Effector memory CD8-positive, alpha-beta T cell (primary cell): ENCODE results near the gene PLAAT4.
A peak's percentile ranks its signal among the peaks of the same experiment; 100 is the strongest.

Experiments
- ATAC-seq: fragments of 150-1000 bp; cut with Tn5 transposase; replicated peaks from 2 replicates; pipeline ENCODE4 v1.10.0; 2021; ENCODE audit warnings: mild to moderate bottlenecking, moderate library complexity
- DNase-seq, 3 experiments: peaks; one replicate each; pipeline ENCODE4 v3.0.0; 2021
- H3K27ac Mint-ChIP-seq, 2 donors: one replicate each; pipeline ENCODE4 v1.8.0; 2022; ENCODE audit warnings: mild to moderate bottlenecking in 2 of 2, mixed read lengths in 2 of 2, moderate library complexity in 2 of 2
- H3K27me3 Mint-ChIP-seq, 2 donors: one replicate each; pipeline ENCODE4 v1.8.0; 2022; ENCODE audit warnings: mixed read lengths in 2 of 2
- H3K36me3 Mint-ChIP-seq: one replicate; pipeline ENCODE4 v1.8.0; 2022; ENCODE audit warnings: mild to moderate bottlenecking, moderate library complexity, mixed read lengths; ENCODE audit not compliant: insufficient read depth
- H3K4me1 Mint-ChIP-seq, 2 donors: one replicate each; pipeline ENCODE4 v1.8.0; 2022; ENCODE audit warnings: low read depth in 2 of 2, mixed read lengths in 2 of 2
- H3K4me3 Mint-ChIP-seq, 2 donors: one replicate each; pipeline ENCODE4 v1.8.0; 2022; ENCODE audit warnings: mild to moderate bottlenecking in 2 of 2, mixed read lengths in 2 of 2, moderate library complexity in 2 of 2
- H3K9me3 Mint-ChIP-seq, 2 donors: one replicate each; pipeline ENCODE4 v1.8.0; 2022; ENCODE audit warnings: mixed read lengths in 2 of 2
- total RNA-seq, 9 experiments: gene quantifications; one replicate each; lab custom pipeline; 2026; lab: John Stamatoyannopoulos, UW

Gene PLAAT4, protein sequence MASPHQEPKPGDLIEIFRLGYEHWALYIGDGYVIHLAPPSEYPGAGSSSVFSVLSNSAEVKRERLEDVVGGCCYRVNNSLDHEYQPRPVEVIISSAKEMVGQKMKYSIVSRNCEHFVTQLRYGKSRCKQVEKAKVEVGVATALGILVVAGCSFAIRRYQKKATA
- total RNA-seq = 11.1 to 103 (median 65.7) reads per million in 9 experiments

- Mint-ChIP-seq H3K4me1 (peaks cover 78% of the 10 kb centered on the region in 2 donors), H3K27ac (peak within 1 kb of the TSS; percentile 98 to 99), H3K27me3 (no peaks in the 10 kb centered on the region), H3K9me3 (no peaks in the 10 kb centered on the region), H3K4me3 (peak within 1 kb of the TSS; percentile 94 to 95), H3K36me3 (peaks cover 63% of the 10 kb centered on the region)
- ATAC-seq (peak; percentile 44), DNase-seq (peak in 2 of 3 experiments; percentile 30 to 56)
These were observed at the start of gene PLAAT4 for GRCh38 chr11:63536669-63537292. PLAAT4 (plus strand) TSS chr11:63536808; CDS start chr11:63536869, 61 bp downstream.

GRCh38 chr11:63488789-63489188 is 47.8 kb upstream of the PLAAT4 start:
- H3K9me3 Mint-ChIP-seq = peaks cover 2 to 13% of the 10 kb centered on the region in 2 donors
- H3K4me1 Mint-ChIP-seq = peaks cover 3 to 7% of the 10 kb centered on the region in 2 donors
- DNase-seq (no peak), ATAC-seq (no peak)
- no peak overlapping the region for H3K4me3 Mint-ChIP-seq
- peak overlapping the region in 1 of 2 donors; percentile 25 for H3K27ac Mint-ChIP-seq
- no peaks in the 10 kb centered on the region for H3K36me3 Mint-ChIP-seq
- no peaks in the 10 kb centered on the region for H3K27me3 Mint-ChIP-seq

DNA sequence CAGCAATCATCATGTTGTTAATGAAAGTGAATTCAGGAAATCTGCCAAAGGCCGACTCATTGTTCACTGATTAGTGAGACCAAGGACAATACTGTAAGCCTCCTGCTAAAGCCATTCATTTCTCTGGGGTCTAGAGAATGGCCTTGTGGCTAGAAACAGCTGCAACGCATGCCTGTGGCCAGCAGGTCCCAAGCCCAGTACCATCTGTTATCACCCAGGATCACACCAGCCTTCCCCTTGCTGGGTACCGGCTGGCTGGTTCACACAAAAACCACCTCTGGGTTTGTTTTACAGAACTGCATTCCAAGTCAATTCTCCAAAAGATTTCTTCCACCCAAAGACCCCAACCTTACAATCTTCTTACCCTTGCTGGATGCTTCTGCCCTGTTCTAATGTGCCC is 46.7 kb upstream of the PLAAT4 start:
- Mint-ChIP-seq H3K9me3 (peaks cover 2 to 9% of the 10 kb centered on the region in 2 donors), H3K4me1 (peaks cover 3 to 7% of the 10 kb centered on the region in 2 donors), H3K4me3 (peak overlapping the region in 1 of 2 donors; percentile 62), H3K36me3 (no peaks in the 10 kb centered on the region), H3K27ac (no peak overlapping the region), H3K27me3 (no peaks in the 10 kb centered on the region)
- ATAC-seq (no peak), DNase-seq (no peak)

DNA sequence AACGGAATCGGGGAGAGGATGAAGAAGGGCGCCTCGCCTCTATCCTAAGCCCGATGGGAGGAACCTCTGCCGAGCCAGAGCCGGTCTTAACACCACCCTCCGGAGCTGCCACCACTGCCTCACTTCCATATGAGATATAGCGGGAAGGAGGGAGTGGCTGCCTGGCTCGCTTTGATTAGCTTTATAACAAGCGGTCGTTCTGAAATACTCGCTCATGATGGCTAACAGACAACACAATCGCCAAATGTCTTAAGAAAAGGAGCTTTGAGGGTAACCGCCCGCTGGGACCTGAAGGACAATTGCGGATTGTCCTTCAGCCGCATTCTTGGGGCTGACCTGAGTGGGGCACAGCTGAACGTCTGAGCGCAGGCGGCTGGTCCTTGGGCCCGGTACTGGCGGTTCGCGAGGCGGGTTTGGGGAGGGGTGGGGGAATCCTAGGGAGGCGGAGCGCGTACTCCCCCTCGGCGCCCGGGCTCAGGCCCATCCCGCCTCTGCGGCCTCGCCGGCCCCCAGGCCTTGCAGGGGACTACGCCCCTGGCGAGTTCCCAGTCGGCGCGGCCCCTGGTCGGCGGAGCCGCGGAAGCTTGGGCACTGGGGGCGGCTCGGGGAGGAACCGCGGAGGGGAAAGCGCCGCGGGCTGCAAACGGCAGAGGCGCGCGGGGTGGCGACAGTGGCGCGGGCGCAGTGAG is 45.9 kb upstream of the PLAAT4 start, which contains the start of gene PLAAT5:
Gene PLAAT5 (minus strand): TSS at position 617 of the 689 bp plus-strand sequence. CDS start 133 bp downstream, at position 484.
- Mint-ChIP-seq H3K27ac (peak within 1 kb of the TSS in 1 of 2 donors; percentile 52), H3K27me3 (peaks cover 0 to 6% of the 10 kb centered on the region in 2 donors), H3K4me3 (peak within 1 kb of the TSS; percentile 62 to 84), H3K36me3 (no peaks in the 10 kb centered on the region), H3K4me1 (peaks cover 3 to 7% of the 10 kb centered on the region in 2 donors), H3K9me3 (peaks cover 0 to under 1% of the 10 kb centered on the region in 2 donors)
- DNase-seq = peak in 2 of 3 experiments; percentile 17 to 23
- ATAC-seq = peak; percentile 65

DNA sequence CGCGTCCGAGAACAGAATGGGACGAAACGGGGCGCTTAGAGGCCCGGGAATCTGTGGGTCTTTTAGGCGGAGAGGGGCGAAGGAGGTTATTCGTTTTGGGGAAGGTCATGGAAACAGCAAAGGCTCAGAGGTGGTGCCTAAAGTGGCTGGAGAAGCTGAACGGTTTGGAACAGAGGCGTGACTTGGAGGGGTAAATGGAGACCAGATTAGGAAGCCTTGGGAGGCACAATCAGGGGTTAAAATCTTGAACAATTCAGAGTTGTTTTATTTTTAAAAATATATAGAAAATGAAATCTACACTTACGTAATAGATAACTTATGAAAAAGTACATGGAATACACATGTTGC is 45.4 kb upstream of the PLAAT4 start:
- no peaks in the 10 kb centered on the region for H3K36me3 Mint-ChIP-seq
- DNase-seq = no peak
- H3K9me3 Mint-ChIP-seq = no peaks in the 10 kb centered on the region
- H3K4me3 Mint-ChIP-seq = peak overlapping the region; percentile 62 to 84
- peaks cover 0 to 6% of the 10 kb centered on the region in 2 donors for H3K27me3 Mint-ChIP-seq
- H3K27ac Mint-ChIP-seq = peak overlapping the region in 1 of 2 donors; percentile 52
- ATAC-seq = no peak
- peaks cover 3 to 7% of the 10 kb centered on the region in 2 donors for H3K4me1 Mint-ChIP-seq

- Mint-ChIP-seq H3K27ac (peak overlapping the region in 1 of 2 donors; percentile 52), H3K27me3 (peaks cover 0 to 6% of the 10 kb centered on the region in 2 donors), H3K4me3 (peak overlapping the region; percentile 62 to 84), H3K9me3 (no peaks in the 10 kb centered on the region), H3K36me3 (no peaks in the 10 kb centered on the region), H3K4me1 (peaks cover 3 to 7% of the 10 kb centered on the region in 2 donors)
- DNase-seq = no peak
- peak; percentile 37 for ATAC-seq
These were observed 44.8 kb upstream of the PLAAT4 start for GRCh38 chr11:63491636-63492372.

DNA sequence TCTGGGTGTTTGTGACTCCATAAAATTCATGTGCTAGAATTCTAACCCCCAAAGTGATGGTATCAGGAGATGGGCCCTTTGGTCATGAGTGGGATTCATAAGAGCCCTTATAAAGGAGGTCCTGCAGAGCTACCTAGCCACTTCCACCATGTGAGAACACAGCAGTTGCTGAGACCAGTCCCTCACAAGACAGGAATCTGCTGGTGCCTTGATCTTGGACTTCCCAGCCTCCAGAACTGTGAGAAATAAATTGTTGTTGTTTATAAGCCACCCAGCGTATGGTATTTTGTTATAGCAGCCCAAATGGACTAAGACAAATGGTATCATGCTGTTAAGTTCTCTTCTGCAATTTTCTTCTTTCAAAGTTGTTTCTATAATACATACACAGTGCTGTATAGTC is 44.2 kb upstream of the PLAAT4 start:
- peaks cover 3 to 7% of the 10 kb centered on the region in 2 donors for H3K4me1 Mint-ChIP-seq

GRCh38 chr11:63493127-63493526 is 43.5 kb upstream of the PLAAT4 start:
- no peak overlapping the region for H3K4me3 Mint-ChIP-seq
- peaks cover 8 to 12% of the 10 kb centered on the region in 2 donors for H3K27me3 Mint-ChIP-seq
- no peaks in the 10 kb centered on the region for H3K9me3 Mint-ChIP-seq
- no peak overlapping the region for H3K27ac Mint-ChIP-seq
- no peak for ATAC-seq
- no peaks in the 10 kb centered on the region for H3K36me3 Mint-ChIP-seq
- DNase-seq = no peak
- peaks cover 3 to 7% of the 10 kb centered on the region in 2 donors for H3K4me1 Mint-ChIP-seq

More for the DNA sequence above, 44.2 kb upstream of the PLAAT4 start:
- DNase-seq (no peak), ATAC-seq (no peak)
- Mint-ChIP-seq H3K27me3 (peaks cover 1 to 6% of the 10 kb centered on the region in 2 donors), H3K27ac (no peak overlapping the region), H3K9me3 (no peaks in the 10 kb centered on the region), H3K4me3 (no peak overlapping the region), H3K36me3 (no peaks in the 10 kb centered on the region)

DNA sequence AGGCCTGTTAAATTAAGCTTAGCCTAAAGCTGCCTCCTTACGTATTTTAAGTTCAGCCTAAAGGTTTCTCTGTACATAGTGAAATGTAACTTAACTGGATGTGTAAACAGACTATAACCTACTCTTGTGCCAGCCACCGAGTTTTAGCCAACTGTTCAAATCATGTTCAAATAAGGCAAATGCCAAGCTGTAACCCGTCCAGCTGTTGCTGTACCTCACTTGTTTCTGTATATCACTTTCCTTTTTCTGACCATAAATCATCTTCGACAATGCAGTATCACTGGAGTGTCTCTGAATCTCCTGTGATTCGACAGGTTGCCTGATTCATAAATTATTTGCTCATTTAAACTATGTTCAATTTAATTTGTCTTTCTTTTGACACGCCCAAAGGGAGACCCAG is 41.6 kb upstream of the PLAAT4 start:
- Mint-ChIP-seq H3K27ac (no peak overlapping the region), H3K9me3 (peaks cover 2 to 4% of the 10 kb centered on the region in 2 donors), H3K4me3 (no peak overlapping the region), H3K4me1 (peaks cover 3 to 7% of the 10 kb centered on the region in 2 donors), H3K27me3 (peaks cover 8 to 20% of the 10 kb centered on the region in 2 donors), H3K36me3 (no peaks in the 10 kb centered on the region)
- ATAC-seq (no peak), DNase-seq (no peak)

GRCh38 chr11:63499874-63500273 is 36.7 kb upstream of the PLAAT4 start:
- Mint-ChIP-seq H3K4me3 (no peak overlapping the region), H3K4me1 (peaks cover 0 to 5% of the 10 kb centered on the region in 2 donors), H3K27ac (no peak overlapping the region), H3K9me3 (peaks cover 8 to 11% of the 10 kb centered on the region in 2 donors), H3K27me3 (peaks cover 8 to 20% of the 10 kb centered on the region in 2 donors), H3K36me3 (no peaks in the 10 kb centered on the region)
- ATAC-seq (no peak), DNase-seq (no peak)

DNA sequence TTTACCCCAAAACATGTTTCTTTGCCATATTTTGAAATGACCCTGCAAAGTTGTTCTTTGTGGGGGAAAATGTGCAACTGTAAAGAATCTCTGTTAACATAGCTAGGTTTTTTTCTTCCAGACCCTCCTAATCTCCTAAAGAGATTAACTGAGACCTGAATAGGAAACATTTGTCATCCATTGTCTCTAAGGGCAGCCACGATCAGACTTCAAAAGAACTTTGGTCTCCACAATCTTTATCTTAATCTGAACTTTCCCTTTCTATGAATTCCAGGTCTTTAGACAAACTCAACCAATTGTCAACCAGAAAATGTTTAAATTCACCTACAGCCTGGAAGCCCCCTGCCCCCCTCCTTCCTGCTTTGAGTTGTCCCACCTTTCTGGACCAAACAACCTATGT is 35.4 kb upstream of the PLAAT4 start:
- Mint-ChIP-seq H3K4me1 (peaks cover 0 to 8% of the 10 kb centered on the region in 2 donors), H3K36me3 (no peaks in the 10 kb centered on the region), H3K4me3 (no peak overlapping the region), H3K27me3 (peaks cover 8 to 14% of the 10 kb centered on the region in 2 donors), H3K27ac (no peak overlapping the region), H3K9me3 (peaks cover 8 to 11% of the 10 kb centered on the region in 2 donors)
- no peak for DNase-seq
- ATAC-seq = no peak

GRCh38 chr11:63502252-63502820 is 34.3 kb upstream of the PLAAT4 start:
- peaks cover 0 to 12% of the 10 kb centered on the region in 2 donors for H3K4me1 Mint-ChIP-seq
- DNase-seq (no peak), ATAC-seq (no peak)
- peaks cover 8 to 11% of the 10 kb centered on the region in 2 donors for H3K9me3 Mint-ChIP-seq
- no peak overlapping the region for H3K4me3 Mint-ChIP-seq
- H3K36me3 Mint-ChIP-seq = no peaks in the 10 kb centered on the region
- H3K27me3 Mint-ChIP-seq = peaks cover 8 to 14% of the 10 kb centered on the region in 2 donors
- no peak overlapping the region for H3K27ac Mint-ChIP-seq
